ENCODE measurements around the gene ASIC3. TPM values are rescaled to one million over a fixed set of nuclear protein-coding genes. Genes with fewer than 3 reads are reported as not detected.

The ASIC3 gene
- total RNA-seq, 1 donor from 2014 or later = 7.2 TPM

- DNase-seq (ENCODE audit: low spot score in 2 of 2, unreplicated experiment in 2 of 2) = peak in 1 of 2 experiments; percentile 65
- TF ChIP-seq CTCF (IDR thresholded peaks at IDR 0.05; ENCODE audit: unreplicated experiment) = peak; percentile 16
- Mint-ChIP-seq H3K36me3 (peaks cover 6% of the 10 kb centered on the region), H3K4me1 (peaks cover 34% of the 10 kb centered on the region), H3K9me3 (no peaks in the 10 kb centered on the region), H3K27ac (no peak overlapping the region), H3K27me3 (ENCODE audit: low read depth) (peaks cover 54% of the 10 kb centered on the region), H3K4me3 (peak overlapping the region; percentile 64)
Observed at GRCh38 chr7:151018421-151019129, 29.8 kb upstream of the ASIC3 start.

DNA sequence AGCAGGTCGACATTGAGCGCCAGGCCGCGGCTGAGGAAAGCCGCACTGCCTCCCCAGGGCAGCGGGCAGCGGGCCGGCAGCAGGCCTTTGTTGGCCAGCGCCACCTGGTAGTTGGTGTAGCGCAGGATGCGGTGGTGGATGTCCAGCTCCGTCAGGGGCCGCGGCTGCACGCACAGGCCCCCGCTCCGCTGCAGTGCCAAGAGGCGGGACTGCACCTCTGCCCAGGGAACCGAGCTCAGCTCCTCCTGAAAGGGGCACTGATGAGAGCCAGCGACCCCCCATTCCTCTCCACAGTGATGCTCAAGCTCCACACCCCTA lies 29.2 kb upstream of the ASIC3 start:
- no peak for DNase-seq (ENCODE audit: low spot score in 2 of 2, unreplicated experiment in 2 of 2)
- H3K27ac Mint-ChIP-seq = no peak overlapping the region
- TF ChIP-seq CTCF (IDR thresholded peaks at IDR 0.05; ENCODE audit: unreplicated experiment) = no peak
- peaks cover 34% of the 10 kb centered on the region for H3K4me1 Mint-ChIP-seq
- H3K9me3 Mint-ChIP-seq = no peaks in the 10 kb centered on the region
- H3K4me3 Mint-ChIP-seq = peak overlapping the region; percentile 28
- peaks cover 6% of the 10 kb centered on the region for H3K36me3 Mint-ChIP-seq
- H3K27me3 Mint-ChIP-seq (ENCODE audit: low read depth) = peaks cover 54% of the 10 kb centered on the region

DNA sequence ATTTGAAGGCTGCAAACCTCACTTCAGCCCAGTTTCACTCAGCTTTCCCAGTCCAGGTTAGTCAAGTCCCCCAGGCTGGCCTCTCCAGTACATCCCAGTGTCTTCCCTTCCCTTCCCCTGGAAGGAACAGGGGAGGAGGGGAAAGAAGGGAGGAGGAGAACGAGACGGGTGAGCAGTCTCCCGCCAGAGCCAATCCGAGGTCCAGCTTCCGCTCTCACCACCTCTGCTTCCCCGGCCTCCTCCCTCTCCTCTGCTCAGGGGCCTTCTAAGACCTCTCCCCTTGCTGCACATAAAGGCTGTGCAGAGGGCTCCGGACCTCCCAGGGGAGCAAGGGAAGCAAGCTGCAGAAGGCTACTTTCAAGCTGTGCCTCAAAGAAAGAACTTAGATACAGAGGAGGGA lies 28.1 kb upstream of the ASIC3 start:
- Mint-ChIP-seq H3K36me3 (peaks cover 4% of the 10 kb centered on the region), H3K27ac (no peak overlapping the region), H3K9me3 (no peaks in the 10 kb centered on the region), H3K27me3 (ENCODE audit: low read depth) (peaks cover 48% of the 10 kb centered on the region), H3K4me3 (peak overlapping the region; percentile 20), H3K4me1 (peaks cover 34% of the 10 kb centered on the region)
- no peak for DNase-seq (ENCODE audit: low spot score in 2 of 2, unreplicated experiment in 2 of 2)
- TF ChIP-seq CTCF (IDR thresholded peaks at IDR 0.05; ENCODE audit: unreplicated experiment) = no peak

DNA sequence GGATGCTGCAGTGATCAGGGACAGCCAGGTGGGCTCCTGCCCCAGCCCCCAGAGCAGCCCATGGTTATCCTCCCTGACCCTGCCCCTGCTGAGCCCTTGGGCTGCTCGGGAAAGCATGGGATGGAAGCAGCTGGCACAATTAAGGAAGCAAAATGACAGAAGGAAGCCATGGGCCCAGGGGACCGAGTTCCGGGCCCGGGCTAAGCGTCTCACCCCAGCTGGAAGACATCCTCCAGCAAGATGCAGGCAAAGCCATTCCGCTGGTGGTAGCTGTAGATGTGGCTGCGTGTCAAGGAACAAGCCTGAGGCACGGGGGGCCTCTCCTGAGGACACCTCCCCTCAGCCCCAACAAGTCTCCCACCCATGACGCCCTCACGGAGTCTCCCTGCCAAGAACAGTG lies 25.1 kb upstream of the ASIC3 start:
- H3K4me3 Mint-ChIP-seq = no peak overlapping the region
- no peak for DNase-seq (ENCODE audit: low spot score in 2 of 2, unreplicated experiment in 2 of 2)
- H3K27me3 Mint-ChIP-seq (ENCODE audit: low read depth) = peaks cover 25% of the 10 kb centered on the region
- H3K4me1 Mint-ChIP-seq = peaks cover 45% of the 10 kb centered on the region
- H3K27ac Mint-ChIP-seq = no peak overlapping the region
- no peaks in the 10 kb centered on the region for H3K36me3 Mint-ChIP-seq
- no peak for TF ChIP-seq CTCF (IDR thresholded peaks at IDR 0.05; ENCODE audit: unreplicated experiment)
- no peaks in the 10 kb centered on the region for H3K9me3 Mint-ChIP-seq

DNA sequence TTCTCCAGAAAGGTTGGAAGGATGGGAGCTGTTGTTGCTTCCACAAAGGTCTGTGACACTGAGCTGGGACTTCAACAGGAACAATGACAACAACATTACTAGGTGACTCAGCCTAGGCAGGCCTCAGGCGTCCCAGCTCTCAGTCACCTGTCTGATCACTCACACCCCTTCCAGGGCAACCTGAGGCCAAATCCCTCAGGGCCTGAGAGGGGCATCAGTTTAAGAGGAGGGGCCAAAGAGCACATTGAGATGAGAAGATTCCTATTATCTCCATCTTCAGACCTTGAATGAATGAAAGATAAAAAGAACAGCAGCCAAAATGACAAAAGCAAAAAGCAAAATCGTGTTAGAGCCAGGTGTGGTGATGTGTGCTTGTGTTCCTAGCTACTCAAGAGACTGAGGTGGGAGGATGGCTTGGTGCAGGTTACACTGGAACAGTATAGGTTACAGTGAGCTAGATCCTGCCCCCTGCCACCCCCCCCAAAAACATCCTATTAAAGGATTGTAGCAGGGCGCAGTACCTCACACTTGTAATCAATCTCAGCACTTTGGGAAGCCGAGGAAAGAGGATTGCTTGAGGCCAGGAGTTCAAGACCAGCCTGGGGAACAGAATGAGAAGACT lies 23.8 kb upstream of the ASIC3 start, which contains the start of gene ATG9B:
Gene ATG9B (minus strand): TSS at position 60 of the 622 bp plus-strand sequence. CDS start 71 bp downstream, outside the sequence.
- no peak for DNase-seq (ENCODE audit: low spot score in 2 of 2, unreplicated experiment in 2 of 2)
- Mint-ChIP-seq H3K4me3 (no peak within 1 kb of the TSS), H3K36me3 (no peaks in the 10 kb centered on the region), H3K27me3 (ENCODE audit: low read depth) (peaks cover 17% of the 10 kb centered on the region), H3K9me3 (no peaks in the 10 kb centered on the region), H3K27ac (peak within 1 kb of the TSS; percentile 25), H3K4me1 (peaks cover 44% of the 10 kb centered on the region)
- TF ChIP-seq CTCF (IDR thresholded peaks at IDR 0.05; ENCODE audit: unreplicated experiment) = no peak

Measured in mesothelial cell of epicardium (in vitro differentiated cells).